HG02642 (cell line): ENCODE measurements around the gene DOCK3.

Experiments used
- ATAC-seq: cut with Tn5 transposase; IDR thresholded peaks from one replicate; pipeline ENCODE4 v1.9.1; 2021; ENCODE audit warnings: mild to moderate bottlenecking; ENCODE audit not compliant: unreplicated experiment, poor library complexity

Gene DOCK3

GRCh38 chr3:51429138-51429537 lies 754.4 kb downstream of the DOCK3 start:
- no peak for ATAC-seq
